BJ (cell line): ENCODE measurements around the gene ORMDL3. TPM values are rescaled to one million over a fixed set of nuclear protein-coding genes. Genes with fewer than 3 reads are reported as not detected.

ENCODE experiments used
- CTCF ChIA-PET: fragments of 350-600 bp; formaldehyde crosslinking; extraction: SDS; loops from one replicate; lab custom pipeline; 2021; ENCODE audit warnings: antibody characterized with exemption, inconsistent platforms; lab: Yijun Ruan, JAX
- POLR2A ChIA-PET: fragments of 300-600 bp; sonication (Branson Sonifier 250); formaldehyde crosslinking; extraction: SDS; loops from one replicate; lab custom pipeline; 2021; ENCODE audit warnings: antibody characterized with exemption; lab: Charles Lee
- DNase-seq: peaks from one replicate; pipeline ENCODE4 v3.0.0-alpha.2; 2011; ENCODE audit warnings: low read depth
- H3K27me3 ChIP-seq: 2 replicates; pipeline ENCODE4 v1.6.0; 2011; ENCODE audit warnings: low read length; ENCODE audit not compliant: control insufficient read depth, insufficient read depth
- H3K36me3 ChIP-seq: 2 replicates; pipeline ENCODE4 v1.5.1; 2011; ENCODE audit warnings: low read length; ENCODE audit not compliant: control insufficient read depth, insufficient read depth
- H3K4me3 ChIP-seq: 2 replicates; pipeline ENCODE4 v1.5.1; 2011; ENCODE audit warnings: low read depth, mild to moderate bottlenecking, control low read depth, low read length
- CTCF ChIP-seq: IDR thresholded peaks from 2 replicates; pipeline ENCODE4 v1.5.1; 2011; ENCODE audit warnings: low read depth, mild to moderate bottlenecking, control low read depth, inconsistent platforms, low read length, moderate library complexity; ENCODE audit not compliant: insufficient read depth
- polyA plus RNA-seq: library from polyadenylated mRNA; depleted of rRNA; stranded (reverse); fragments of >200 nt; gene quantifications from 2 replicates; pipeline ENCODE4 v1.2.3, GENCODE V29; 2011

Gene ORMDL3
- polyA plus RNA-seq, 1 experiment: 96.7 TPM

- POLR2A ChIA-PET: interaction anchor here (0.6 to 0.7 kb wide), 2 partner anchors 10 to 17 kb away, joined by 3 to 5 read pairs; no protein-coding TSS in a partner anchor
- H3K4me3 ChIP-seq: no peak overlapping the region
- DNase-seq: peak; percentile 92
These were observed 1.7 kb upstream of the ORMDL3 start for GRCh38 chr17:39928858-39929645.

GRCh38 chr17:39927929-39928857, 792 bp upstream of the ORMDL3 start:
- TF ChIP-seq CTCF: no peak
- Histone ChIP-seq H3K36me3 (peaks cover 7% of the 10 kb centered on the region), H3K27me3 (no peaks in the 10 kb centered on the region), H3K4me3 (peak overlapping the region; percentile 92)
- no peak for DNase-seq
- ChIA-PET CTCF (interaction anchor here (0.9 to 1.1 kb wide), 2 partner anchors 30 to 52 kb away, joined by 4 to 5 read pairs; partner anchors contain the start of gene PSMD3), POLR2A (no interaction called here)

More at GRCh38 chr17:39928858-39929645, 1.7 kb upstream of the ORMDL3 start:
- Histone ChIP-seq H3K27me3 (no peaks in the 10 kb centered on the region), H3K36me3 (no peaks in the 10 kb centered on the region; the same call in 1 of the 2 replicates)
- TF ChIP-seq CTCF: no peak
- CTCF ChIA-PET: interaction anchor here (1.1 to 1.2 kb wide), 2 partner anchors 11 to 51 kb away, joined by 4 read pairs; partner anchors contain the start of gene PSMD3

- peak overlapping the region; percentile 92 for H3K4me3 ChIP-seq
- DNase-seq: no peak
- H3K27me3 ChIP-seq: no peaks in the 10 kb centered on the region
- ChIA-PET CTCF (interaction anchor here (1.2 kb wide), 1 partner anchor 9 kb away, joined by 3 read pairs; no protein-coding TSS in a partner anchor), POLR2A (no interaction called here)
- H3K36me3 ChIP-seq: peaks cover 19% of the 10 kb centered on the region
- no peak for TF ChIP-seq CTCF
These were observed 757 bp downstream of the ORMDL3 start for GRCh38 chr17:39926588-39927100.

GRCh38 chr17:39926135-39926587, 1.2 kb downstream of the ORMDL3 start:
- CTCF ChIA-PET: interaction anchor here (1.2 kb wide), 1 partner anchor 9 kb away, joined by 3 read pairs; no protein-coding TSS in a partner anchor
- no peak for DNase-seq
- POLR2A ChIA-PET: no interaction called here
- H3K27me3 ChIP-seq: no peaks in the 10 kb centered on the region
- no peak for TF ChIP-seq CTCF
- H3K4me3 ChIP-seq: peak overlapping the region; percentile 92
- peaks cover 24% of the 10 kb centered on the region for H3K36me3 ChIP-seq
